Neural cell (in vitro differentiated cells): Measurements from ENCODE around the gene BRD3OS. TPM values are rescaled to one million over a fixed set of nuclear protein-coding genes. Genes with fewer than 3 reads are reported as not detected.

ENCODE experiments used
- H2AFZ ChIP-seq: fragments of 200-600, 300-800 bp; sonication (generic), shearing (Covaris generic); 2 replicates; pipeline ENCODE4 v1.6.0; 2014; ENCODE audit warnings: low read depth, mild to moderate bottlenecking, antibody characterized with exemption, low read length, moderate library complexity
- H3F3A ChIP-seq: fragments of 200-600 bp; shearing (Covaris generic); 2 replicates; pipeline ENCODE4 v1.6.1; 2016; ENCODE audit warnings: mild to moderate bottlenecking, moderate library complexity, mixed read lengths, antibody characterized with exemption, low read length; ENCODE audit not compliant: insufficient read depth, poor library complexity, severe bottlenecking
- H3K27ac ChIP-seq: fragments of 200-600, 300-800 bp; sonication (generic), shearing (Covaris generic); 2 replicates; pipeline ENCODE4 v1.5.1; 2014; ENCODE audit warnings: mild to moderate bottlenecking, low read length, moderate library complexity
- H3K27me3 ChIP-seq: fragments of 300-800, 200-600 bp; sonication (generic), shearing (Covaris generic); 2 replicates; pipeline ENCODE4 v1.6.0; 2014; ENCODE audit warnings: mild to moderate bottlenecking, low read depth, low read length, moderate library complexity; ENCODE audit not compliant: insufficient read depth
- H3K36me3 ChIP-seq: fragments of 300-800, 200-600 bp; sonication (generic), shearing (Covaris generic); 2 replicates; pipeline ENCODE4 v1.5.1; 2014; ENCODE audit warnings: mild to moderate bottlenecking, antibody characterized with exemption, low read length, moderate library complexity; ENCODE audit not compliant: insufficient read depth
- H3K4me2 ChIP-seq: fragments of 300-800, 200-600 bp; sonication (generic), shearing (Covaris generic); 2 replicates; pipeline ENCODE4 v1.6.0; 2014; ENCODE audit warnings: mild to moderate bottlenecking, low read length
- H3K4me3 ChIP-seq: fragments of 300-800, 200-600 bp; sonication (generic), shearing (Covaris generic); 2 replicates; pipeline ENCODE4 v1.5.1; 2014; ENCODE audit warnings: mild to moderate bottlenecking, low read length, moderate library complexity
- H3K79me2 ChIP-seq: fragments of 200-600 bp; shearing (Covaris generic); replicated peaks from 2 replicates; pipeline ENCODE4 v1.6.0; 2014; ENCODE audit warnings: mild to moderate bottlenecking, low read length, moderate library complexity; ENCODE audit not compliant: insufficient read depth
- H3K9ac ChIP-seq: fragments of 300-800, 200-600 bp; sonication (generic), shearing (Covaris generic); 2 replicates; pipeline ENCODE4 v1.6.1; 2016; ENCODE audit warnings: mild to moderate bottlenecking, low read length, mixed read lengths
- H3K9me2 ChIP-seq: fragments of 200-600 bp; shearing (Covaris generic); 2 replicates; pipeline ENCODE4 v1.6.1; 2016; ENCODE audit warnings: mild to moderate bottlenecking, low read length, mixed read lengths; ENCODE audit not compliant: insufficient read depth
- H3K9me3 ChIP-seq: fragments of 200-600, 300-800 bp; sonication (generic), shearing (Covaris generic); 2 replicates; pipeline ENCODE4 v1.6.1; 2016; ENCODE audit warnings: mild to moderate bottlenecking, mixed run types, low read length, moderate library complexity, mixed read lengths
- H4K20me1 ChIP-seq: fragments of 200-600 bp; shearing (Covaris generic); 2 replicates; pipeline ENCODE4 v1.6.1; 2016; ENCODE audit warnings: mild to moderate bottlenecking, mixed run types; ENCODE audit not compliant: insufficient read depth
- CTCF ChIP-seq: fragments of 450-650 bp; IDR thresholded peaks from 2 replicates; pipeline ENCODE4 v1.5.1; 2014; ENCODE audit warnings: antibody characterized with exemption, mild to moderate bottlenecking, moderate library complexity; ENCODE audit not compliant: poor library complexity, severe bottlenecking
- EP300 ChIP-seq: fragments of 450-650 bp; conservative IDR thresholded peaks from 2 replicates; pipeline ENCODE4 v1.6.1; 2014; ENCODE audit warnings: antibody characterized with exemption, mild to moderate bottlenecking, moderate library complexity; ENCODE audit not compliant: poor library complexity, severe bottlenecking
- EZH2 ChIP-seq: fragments of 200-600, 300-800 bp; shearing (Covaris generic), sonication (generic); IDR thresholded peaks from 2 replicates; pipeline ENCODE4 v1.6.1; 2014; ENCODE audit warnings: antibody characterized with exemption, low read length, borderline replicate concordance, mild to moderate bottlenecking; ENCODE audit not compliant: insufficient read depth, poor library complexity, severe bottlenecking
- MXI1 ChIP-seq: fragments of 450-650 bp; conservative IDR thresholded peaks from 2 replicates; pipeline ENCODE4 v1.6.1; 2014; ENCODE audit warnings: antibody characterized with exemption, mild to moderate bottlenecking; ENCODE audit not compliant: poor library complexity, severe bottlenecking
- POLR2AphosphoS5 ChIP-seq: IDR thresholded peaks from 2 replicates; pipeline ENCODE4 v1.6.1; 2012
- RAD21 ChIP-seq: fragments of 450-650 bp; conservative IDR thresholded peaks from 2 replicates; pipeline ENCODE4 v1.6.1; 2014; ENCODE audit warnings: antibody characterized with exemption, mild to moderate bottlenecking, moderate library complexity
- REST ChIP-seq: IDR thresholded peaks from 2 replicates; pipeline ENCODE4 v1.6.1; 2012; ENCODE audit warnings: borderline replicate concordance
- SMC3 ChIP-seq: fragments of 450-650 bp; conservative IDR thresholded peaks from 2 replicates; pipeline ENCODE4 v1.6.1; 2014; ENCODE audit warnings: antibody characterized with exemption, mild to moderate bottlenecking, moderate library complexity; ENCODE audit not compliant: poor library complexity
- TAF1 ChIP-seq: IDR thresholded peaks from 2 replicates; pipeline ENCODE4 v1.6.1; 2012; ENCODE audit warnings: low read depth
- polyA plus RNA-seq: library from polyadenylated mRNA; depleted of rRNA; stranded (reverse); fragments of >200 nt; gene quantifications from 2 replicates; pipeline ENCODE4 v1.2.3, GENCODE V29; 2014

The BRD3OS gene
- polyA plus RNA-seq, 1 donor from 2014 or later, result 49.5 TPM

- H3K9me3 ChIP-seq, result no peaks in the 10 kb centered on the region
- H3K36me3 ChIP-seq, result no peaks in the 10 kb centered on the region
- no peaks in the 10 kb centered on the region for H3K9me2 ChIP-seq
- H3K4me3 ChIP-seq, result no peak overlapping the region
- H2AFZ ChIP-seq, result no peak overlapping the region
- no peak overlapping the region for H3K27ac ChIP-seq
- no peak overlapping the region for H3K9ac ChIP-seq
- no peak for TF ChIP-seq TAF1
- TF ChIP-seq RAD21, result no peak
- no peak for TF ChIP-seq CTCF
- TF ChIP-seq POLR2AphosphoS5, result no peak
- TF ChIP-seq SMC3, result no peak
- TF ChIP-seq REST, result no peak
- no peak for TF ChIP-seq MXI1
- TF ChIP-seq EZH2, result no peak
- TF ChIP-seq EP300, result no peak
- peaks cover 41% of the 10 kb centered on the region for H3K79me2 ChIP-seq
- no peak overlapping the region for H3K4me2 ChIP-seq
- no peaks in the 10 kb centered on the region for H3F3A ChIP-seq
- no peaks in the 10 kb centered on the region for H4K20me1 ChIP-seq
- H3K27me3 ChIP-seq, result no peaks in the 10 kb centered on the region
Observed at GRCh38 chr9:133981589-133981957, 43.7 kb upstream of the BRD3OS start.

- H3K79me2 ChIP-seq, result peaks cover 38% of the 10 kb centered on the region
- H3K27ac ChIP-seq, result no peak overlapping the region
- no peaks in the 10 kb centered on the region for H4K20me1 ChIP-seq
Observed at GRCh38 chr9:133981958-133982681, 43.2 kb upstream of the BRD3OS start.

More at GRCh38 chr9:133981958-133982681, 43.2 kb upstream of the BRD3OS start:
- TF ChIP-seq REST (no peak), MXI1 (no peak), EP300 (no peak), RAD21 (no peak), EZH2 (no peak), TAF1 (no peak), CTCF (no peak), POLR2AphosphoS5 (no peak), SMC3 (no peak)
- no peaks in the 10 kb centered on the region for H3K27me3 ChIP-seq
- no peak overlapping the region for H3K4me3 ChIP-seq
- H3K36me3 ChIP-seq, result no peaks in the 10 kb centered on the region
- no peak overlapping the region for H3K9ac ChIP-seq
- no peaks in the 10 kb centered on the region for H3K9me2 ChIP-seq
- H3K4me2 ChIP-seq, result no peak overlapping the region
- H2AFZ ChIP-seq, result no peak overlapping the region
- no peaks in the 10 kb centered on the region for H3K9me3 ChIP-seq
- no peaks in the 10 kb centered on the region for H3F3A ChIP-seq
